ENCODE results near the gene PTPRQ.
A peak's percentile ranks its signal among the peaks of the same experiment; 100 is the strongest.
"Not testable (repeated sequence)": the region's sequence is repeated elsewhere in the genome, so short reads cannot be mapped to it uniquely, and the experiment has no call there.

The PTPRQ gene

DNA sequence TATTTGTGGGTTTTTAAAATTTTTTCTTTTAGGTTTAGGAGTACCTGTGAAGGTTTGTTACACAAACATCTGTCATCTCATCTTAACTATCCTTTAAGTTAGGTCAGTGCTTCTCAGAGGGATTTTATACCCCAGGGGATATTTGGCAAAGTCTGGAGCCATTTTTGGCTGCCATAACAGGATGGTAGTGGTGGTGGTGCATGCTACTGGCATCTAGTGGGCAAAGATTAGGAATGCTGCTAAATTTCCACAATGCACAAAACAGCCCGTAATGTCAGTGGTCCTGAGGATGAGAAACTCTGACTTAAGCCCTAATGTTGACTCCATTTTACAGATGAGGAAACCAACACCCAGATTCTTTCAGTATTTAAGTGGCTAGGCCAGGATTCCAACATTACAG is 178.2 kb downstream of the PTPRQ start:
- no peak overlapping the region for H3K27ac ChIP-seq
- no peak for DNase-seq (ENCODE audit: low read depth, low spot score)

DNA sequence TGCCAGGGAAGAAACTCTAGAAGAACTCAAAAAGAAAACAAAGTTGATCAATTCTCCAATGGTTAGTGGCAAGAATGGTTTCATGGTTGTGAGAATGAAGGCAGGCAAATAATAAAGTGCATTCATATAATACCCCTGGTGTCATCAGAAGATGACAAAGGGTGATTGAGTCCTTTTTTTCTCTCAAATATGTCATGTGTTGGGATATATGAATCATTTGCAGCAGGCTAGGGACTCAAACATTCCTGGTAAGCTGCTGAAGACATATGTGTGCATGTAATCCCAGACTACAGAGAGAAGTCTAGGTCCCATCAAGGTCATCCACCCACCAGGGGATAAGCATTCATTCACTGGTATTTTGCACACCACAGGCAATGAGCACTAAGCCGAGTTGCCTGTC is 181.0 kb downstream of the PTPRQ start:
- no peak for DNase-seq (ENCODE audit: low read depth, low spot score)
- H3K27ac ChIP-seq = no peak overlapping the region

DNA sequence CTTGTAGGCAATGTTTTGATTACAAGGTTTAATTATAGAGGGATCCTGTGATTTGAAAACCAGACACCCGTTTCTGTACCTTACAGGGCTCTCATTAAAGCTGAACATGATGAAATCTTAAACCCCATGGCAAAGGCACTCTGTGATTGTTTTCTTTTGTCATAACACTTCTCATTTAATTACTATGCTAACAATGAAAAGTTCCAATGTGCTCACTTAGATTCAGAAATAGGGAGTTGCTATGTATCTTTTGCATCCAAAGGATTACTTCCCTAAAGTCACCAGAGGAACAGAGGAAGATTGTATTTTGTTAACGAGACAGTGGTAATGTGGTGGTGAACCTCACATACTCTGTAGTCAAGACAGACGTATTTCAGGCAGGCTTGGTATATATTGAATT is 181.9 kb downstream of the PTPRQ start:
- DNase-seq (ENCODE audit: low read depth, low spot score) = no peak
- no peak overlapping the region for H3K27ac ChIP-seq

DNA sequence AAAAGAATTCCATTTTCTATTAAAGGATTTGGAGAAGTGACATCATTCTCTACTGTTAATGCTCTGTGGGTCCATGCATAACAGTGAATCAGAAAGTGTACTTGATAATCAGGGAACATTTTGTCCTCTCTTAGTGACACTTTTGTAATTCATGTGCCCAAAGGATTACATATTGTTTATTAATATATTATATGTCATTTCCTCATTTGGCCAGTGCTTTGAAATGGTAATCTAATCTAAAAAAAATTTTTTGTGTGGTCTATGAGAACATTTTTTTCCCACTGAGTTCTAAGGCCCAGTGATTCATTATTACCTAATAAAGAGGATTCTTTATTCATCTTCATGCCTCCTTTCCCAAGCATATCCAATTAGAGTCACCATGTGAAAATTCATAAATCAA is 183.7 kb downstream of the PTPRQ start:
- no peak for DNase-seq (ENCODE audit: low read depth, low spot score)
- no peak overlapping the region for H3K27ac ChIP-seq

DNA sequence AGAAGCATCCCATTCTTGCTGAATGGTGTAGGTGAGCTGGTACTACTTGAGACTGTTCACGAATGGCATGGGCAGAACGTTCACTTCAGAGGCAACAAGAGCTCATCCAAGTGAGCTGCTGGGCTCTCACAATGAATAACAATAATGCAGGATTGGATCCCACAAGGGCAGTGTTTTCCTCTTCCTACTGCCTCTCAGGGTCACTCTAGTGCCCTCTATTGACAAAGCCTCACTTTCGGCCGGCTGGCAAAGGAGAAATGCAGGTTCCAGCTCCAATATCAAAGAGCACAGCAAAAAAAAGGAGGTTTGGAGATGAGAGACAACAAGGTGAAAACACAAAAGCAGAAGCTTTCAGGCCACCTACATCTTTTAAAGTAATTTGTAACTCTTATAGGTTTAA is 188.8 kb downstream of the PTPRQ start:
- no peak overlapping the region for H3K27ac ChIP-seq
- no peak for DNase-seq (ENCODE audit: low read depth, low spot score)

DNA sequence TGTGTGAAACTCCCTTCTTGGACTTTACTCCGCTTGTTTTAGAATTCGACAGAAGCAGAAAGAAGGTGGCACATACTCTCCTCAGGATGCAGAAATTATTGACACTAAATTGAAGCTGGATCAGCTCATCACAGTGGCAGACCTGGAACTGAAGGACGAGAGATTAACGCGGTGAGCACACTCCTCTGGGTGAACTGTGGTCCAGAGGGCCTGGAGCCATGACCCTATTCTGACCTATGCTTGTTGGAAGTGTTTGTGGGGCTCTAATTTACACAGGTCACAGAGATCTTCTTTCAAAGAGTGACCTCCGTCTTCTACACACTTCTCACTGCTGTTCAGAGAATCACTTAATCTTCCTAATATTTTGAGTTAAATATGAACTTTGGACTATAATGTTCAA is 190.9 kb downstream of the PTPRQ start:
- DNase-seq (ENCODE audit: low read depth, low spot score) = no peak
- H3K27ac ChIP-seq = no peak overlapping the region

DNA sequence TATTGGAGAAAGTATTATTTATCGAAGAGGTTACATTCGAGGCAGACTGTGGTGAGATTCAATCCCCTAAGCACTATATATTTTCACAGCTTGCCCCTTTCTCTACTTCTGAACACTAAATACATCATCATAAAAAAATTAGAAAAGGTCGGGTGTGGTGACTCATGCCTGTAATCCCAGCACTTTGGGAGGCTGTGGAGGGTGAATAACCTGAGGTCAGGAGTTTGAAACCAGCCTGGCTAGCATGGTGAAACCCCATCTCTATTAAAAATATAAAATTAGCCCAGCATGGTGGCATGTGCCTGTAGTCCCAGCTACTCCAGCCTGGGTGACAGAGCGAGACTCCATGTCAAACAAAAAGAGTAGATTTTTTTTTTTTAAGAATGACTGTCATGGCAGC is 192.8 kb downstream of the PTPRQ start:
- no peak overlapping the region for H3K27ac ChIP-seq
- no peak for DNase-seq (ENCODE audit: low read depth, low spot score)

DNA sequence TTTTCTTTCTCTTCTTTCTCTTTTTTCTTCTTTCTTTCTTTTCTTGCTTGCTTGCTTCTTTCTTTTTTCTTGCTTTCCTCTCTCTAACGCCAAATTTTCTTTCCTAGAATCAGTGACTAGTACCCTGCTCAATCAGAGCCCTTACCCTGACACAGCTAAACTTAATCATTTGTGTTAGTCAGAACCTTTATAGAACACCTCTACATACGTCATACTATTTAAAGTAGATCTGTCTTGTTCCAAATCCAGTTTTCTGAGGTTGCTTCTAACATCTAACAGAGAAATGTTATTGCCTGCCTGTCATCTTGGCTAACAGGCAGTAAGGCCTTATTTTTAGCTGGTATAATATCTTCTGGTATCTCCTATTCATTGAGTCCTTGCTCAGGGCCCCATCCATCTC is 197.9 kb downstream of the PTPRQ start:
- DNase-seq (ENCODE audit: low read depth, low spot score) = no peak
- H3K27ac ChIP-seq = no peak overlapping the region

DNA sequence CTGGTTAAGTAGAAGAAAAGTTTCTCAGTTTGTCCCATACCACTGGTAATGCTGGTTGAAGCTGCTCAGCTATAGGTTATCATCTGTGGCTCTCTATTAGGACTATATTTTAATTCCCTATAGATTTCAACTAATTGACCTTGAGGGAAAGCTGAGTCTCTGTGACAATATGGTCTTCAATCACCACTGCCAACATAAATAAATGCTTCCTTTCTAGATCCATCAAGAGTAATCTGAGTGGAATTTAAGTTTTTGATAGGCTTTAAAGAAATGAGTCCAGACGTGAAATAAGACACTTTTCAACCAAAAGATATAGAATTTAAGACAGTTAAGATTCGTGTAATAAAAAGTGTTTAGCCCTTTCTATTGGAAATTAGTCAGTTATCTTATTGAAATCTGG is 199.9 kb downstream of the PTPRQ start:
- DNase-seq (ENCODE audit: low read depth, low spot score) = no peak
- no peak overlapping the region for H3K27ac ChIP-seq

DNA sequence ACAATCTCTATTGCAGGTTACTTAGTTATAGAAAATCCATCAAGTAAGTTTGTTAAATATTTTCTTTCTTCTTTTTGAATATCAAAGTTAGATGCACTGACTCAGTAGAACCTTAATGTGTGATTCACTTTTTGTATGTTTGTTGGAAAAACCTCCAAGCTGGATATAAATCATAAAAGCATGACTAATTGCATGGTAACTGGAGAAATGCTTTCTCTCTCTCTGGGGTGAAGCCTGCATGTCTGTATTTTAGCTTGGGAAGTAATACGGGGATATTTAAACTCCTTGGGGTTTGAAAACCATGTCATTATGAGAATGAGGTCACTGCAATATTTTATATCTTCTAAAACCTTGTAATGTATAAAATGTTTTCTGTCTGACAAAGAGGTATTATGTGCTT is 204.8 kb downstream of the PTPRQ start:
- no peak overlapping the region for H3K27ac ChIP-seq
- DNase-seq (ENCODE audit: low read depth, low spot score) = peak; percentile 16

DNA sequence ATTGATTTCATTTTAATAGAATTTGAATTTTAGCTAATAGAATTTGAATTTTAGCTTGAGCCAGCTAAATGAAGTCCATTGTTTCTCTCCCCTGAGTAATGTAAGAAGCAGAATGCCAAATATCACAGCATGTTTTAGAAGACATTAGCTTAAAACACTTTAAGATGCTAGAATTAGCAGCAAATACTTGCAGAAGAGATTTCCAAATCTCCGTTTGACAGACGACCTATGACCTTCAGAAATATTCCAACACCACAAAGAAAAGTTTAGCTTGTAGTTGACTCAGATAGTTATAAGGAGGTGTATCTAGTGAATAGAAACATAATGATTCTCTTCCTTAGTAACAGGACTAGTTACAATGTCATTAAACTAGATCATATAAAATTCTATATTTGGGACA is 211.7 kb downstream of the PTPRQ start:
- H3K27ac ChIP-seq = no peak overlapping the region
- no peak for DNase-seq (ENCODE audit: low read depth, low spot score)

DNA sequence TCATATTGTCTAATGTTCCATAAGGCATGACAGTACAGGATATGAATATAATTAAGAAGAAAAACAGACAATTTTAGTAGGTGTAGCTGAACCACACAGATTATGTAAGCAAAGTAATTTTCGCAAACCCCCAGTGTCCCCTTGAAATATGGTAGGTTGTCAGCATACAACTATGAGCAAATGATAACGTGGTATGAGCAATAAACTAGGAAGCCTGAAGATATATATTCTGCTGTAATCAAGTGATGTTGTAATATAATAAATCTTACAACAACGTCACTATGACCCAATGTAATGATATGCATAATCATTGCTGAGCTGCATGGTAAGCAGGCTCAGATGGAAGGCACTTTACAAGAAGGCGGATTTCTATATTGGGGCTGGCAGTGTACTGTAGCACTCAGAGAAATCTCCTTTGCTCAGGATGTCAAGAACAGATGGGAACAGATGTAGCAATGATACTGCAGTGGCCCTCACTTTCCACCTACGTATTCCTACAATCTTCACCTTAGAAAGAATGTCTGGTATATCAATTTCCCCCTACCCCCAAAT is 215.6 kb downstream of the PTPRQ start:
- no peak for DNase-seq (ENCODE audit: low read depth, low spot score)
- no peak overlapping the region for H3K27ac ChIP-seq

DNA sequence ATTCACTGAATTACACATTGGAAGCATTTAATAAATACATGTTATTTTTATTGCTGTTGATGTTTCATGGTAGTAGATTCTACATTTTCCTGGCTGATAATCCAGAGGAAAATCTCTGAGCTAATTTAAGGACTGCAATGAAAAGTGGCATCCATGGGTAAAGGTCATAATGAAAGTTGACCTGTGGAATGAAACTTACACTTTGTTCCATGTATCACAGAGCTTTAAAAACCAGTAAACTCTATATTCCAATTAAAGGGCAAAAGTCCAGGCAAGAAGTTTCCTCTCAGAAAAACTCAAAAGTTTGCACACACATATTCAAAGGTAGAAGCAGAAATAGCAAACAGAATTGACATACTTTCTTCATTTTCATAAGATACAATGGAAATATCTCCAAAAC is 218.6 kb downstream of the PTPRQ start:
- no peak overlapping the region for H3K27ac ChIP-seq
- no peak for DNase-seq (ENCODE audit: low read depth, low spot score)

DNA sequence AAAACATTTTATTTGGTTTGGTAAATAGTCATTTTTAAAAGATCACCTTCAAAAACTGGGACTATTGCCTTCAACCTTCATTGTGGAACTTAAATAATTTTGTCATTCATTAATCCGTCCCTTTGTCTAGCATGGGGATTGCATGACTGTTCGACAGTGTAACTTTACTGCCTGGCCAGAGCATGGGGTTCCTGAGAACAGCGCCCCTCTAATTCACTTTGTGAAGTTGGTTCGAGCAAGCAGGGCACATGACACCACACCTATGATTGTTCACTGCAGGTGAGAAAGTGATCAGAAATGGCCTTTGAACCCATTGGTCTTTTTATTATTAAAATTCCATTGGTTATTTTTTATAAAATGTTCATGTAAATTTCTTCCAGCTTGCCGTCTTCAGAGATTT is 226.2 kb downstream of the PTPRQ start:
- no peak overlapping the region for H3K27ac ChIP-seq
- no peak for DNase-seq (ENCODE audit: low read depth, low spot score)

DNA sequence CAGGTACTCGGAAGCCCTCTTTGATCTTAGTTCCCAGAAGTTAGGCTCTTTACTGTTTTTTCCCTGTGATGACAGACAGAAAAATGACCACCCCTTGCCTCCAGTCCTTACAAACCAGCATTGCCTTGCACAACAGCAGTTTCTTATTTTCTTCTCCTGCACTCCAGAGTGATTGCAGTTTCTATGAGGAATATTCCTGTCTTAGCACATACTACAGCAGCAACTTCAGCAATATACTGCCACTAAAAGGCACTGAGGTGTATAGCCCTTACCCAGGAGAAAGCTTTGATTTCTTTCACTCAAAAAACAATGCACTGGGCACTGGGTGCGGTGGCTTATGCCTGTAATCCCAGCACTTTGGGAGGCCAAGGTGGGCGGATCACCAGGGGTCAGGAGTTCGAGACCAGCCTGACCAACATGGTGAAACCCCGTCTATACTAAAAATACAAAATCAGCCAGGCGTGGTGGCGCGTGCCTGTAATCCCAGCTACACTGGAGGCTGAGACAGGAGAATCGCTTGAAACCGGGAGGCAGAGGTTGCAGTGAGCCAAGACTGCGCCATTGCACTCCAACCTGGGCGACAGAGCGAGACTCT is 232.1 kb downstream of the PTPRQ start:
- not testable (repeated sequence) for DNase-seq (ENCODE audit: low read depth, low spot score); H3K27ac ChIP-seq

DNA sequence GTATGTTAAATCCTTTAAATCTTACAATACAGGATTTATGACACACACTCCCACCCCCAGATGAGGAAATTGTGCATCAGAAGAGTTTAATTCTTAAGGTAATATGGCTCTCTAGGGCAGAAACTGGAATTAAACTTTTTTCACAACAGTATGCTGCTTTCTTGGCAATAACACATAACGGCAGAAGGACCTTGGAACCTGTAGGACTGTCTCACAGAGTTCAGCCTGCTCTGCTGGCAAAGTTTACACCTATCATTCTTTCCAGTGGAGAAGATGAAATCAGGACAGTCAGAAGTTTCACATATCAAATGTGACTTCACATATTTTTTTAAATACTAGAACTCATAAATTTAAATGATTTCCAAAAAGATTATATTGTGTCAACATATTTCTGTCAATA is 232.8 kb downstream of the PTPRQ start:
- no peak for DNase-seq (ENCODE audit: low read depth, low spot score)

DNA sequence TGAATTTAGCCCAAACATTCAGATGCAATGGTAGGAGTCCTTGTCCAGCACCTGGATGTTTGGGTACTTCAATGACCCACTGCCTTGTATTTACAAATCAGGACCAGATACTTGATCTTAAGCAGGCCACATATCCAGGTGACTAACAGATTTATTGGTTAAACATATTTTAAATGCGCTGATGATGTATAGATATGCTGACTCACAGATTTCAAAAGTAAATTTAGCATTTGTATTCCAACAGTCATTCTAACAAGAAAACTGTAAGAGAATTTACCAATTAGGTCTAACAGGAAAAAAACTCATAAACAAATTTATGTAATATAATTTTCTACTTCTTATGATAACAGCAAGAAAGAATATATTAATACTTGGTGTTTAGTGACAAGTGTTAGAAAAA is 234.0 kb downstream of the PTPRQ start:
- DNase-seq (ENCODE audit: low read depth, low spot score) = no peak
- H3K27ac ChIP-seq = no peak overlapping the region

More for the DNA sequence above, 232.8 kb downstream of the PTPRQ start:
- no peak overlapping the region for H3K27ac ChIP-seq

DNA sequence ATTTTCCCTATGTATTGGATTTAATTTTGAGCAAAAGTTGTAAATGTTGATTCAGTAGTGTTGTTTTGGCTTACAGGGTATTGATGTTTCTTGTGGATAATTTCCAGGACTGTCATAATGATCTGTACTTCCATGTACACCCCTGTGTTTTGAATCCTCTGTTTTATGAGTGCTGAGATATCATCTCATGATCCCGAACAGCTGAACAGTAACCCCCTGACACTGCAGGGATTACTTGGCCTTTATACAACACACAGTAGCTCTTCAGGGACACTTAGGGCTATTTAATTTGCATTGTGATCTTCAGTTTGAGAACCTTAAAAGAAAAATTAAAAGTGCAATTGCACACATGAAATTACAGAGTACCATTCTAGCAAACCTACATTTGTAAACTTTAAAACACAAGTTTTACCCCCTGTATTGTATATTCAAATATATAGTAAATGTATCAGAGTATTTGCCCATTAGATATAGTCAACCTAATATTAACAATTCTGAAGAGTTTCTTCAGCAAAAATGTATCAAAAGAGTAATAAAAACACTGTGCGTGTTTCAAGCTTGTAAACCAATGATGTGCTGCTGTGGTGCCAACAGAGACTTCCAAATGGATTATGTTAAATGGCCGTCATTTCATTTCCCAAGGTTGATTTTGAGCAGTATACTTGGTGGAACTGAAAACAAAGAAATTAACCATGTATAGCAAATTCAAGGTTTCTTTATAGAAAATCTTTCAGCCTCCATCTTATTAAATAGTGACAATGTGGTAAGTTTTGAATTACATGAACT is 235.5 kb downstream of the PTPRQ start:
- DNase-seq (ENCODE audit: low read depth, low spot score) = no peak
- H3K27ac ChIP-seq = no peak overlapping the region

DNA sequence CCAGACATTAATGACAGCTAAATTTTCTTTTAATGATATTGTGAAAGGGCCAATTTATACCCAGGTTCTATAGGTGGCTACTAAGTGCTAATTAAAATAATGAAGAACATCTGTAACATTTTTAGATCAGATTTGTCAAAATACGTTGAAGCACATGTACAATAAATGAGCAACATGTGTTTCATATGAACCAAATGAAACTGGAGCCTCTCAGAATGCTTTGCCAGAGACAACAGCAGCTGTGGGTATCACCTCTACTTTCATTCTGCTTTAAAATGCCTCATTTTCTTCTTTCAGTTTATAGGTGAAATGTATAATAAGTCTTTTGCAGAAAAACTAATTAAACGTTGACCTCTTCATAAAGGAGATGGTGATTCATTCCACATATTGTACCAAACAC is 237.3 kb downstream of the PTPRQ start:
- H3K27ac ChIP-seq = no peak overlapping the region
- no peak for DNase-seq (ENCODE audit: low read depth, low spot score)

DNA sequence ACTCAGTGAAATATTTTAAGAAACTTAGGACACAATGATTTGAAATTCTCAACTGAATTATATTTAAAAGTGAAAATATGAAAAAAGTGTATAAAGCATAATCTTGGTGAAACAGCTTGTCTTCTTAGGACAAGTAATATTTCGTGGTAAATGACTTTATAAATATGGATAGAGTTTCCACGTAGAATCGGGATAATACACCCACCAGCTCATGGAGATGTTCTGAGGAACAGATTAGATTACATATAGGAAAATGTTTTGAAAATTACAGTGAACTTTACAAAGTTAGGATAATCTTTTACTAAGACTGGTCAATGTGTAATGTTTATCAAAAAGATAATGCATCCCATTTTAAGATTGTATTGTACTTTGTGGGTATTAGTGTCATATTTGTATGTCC is 237.8 kb downstream of the PTPRQ start:
- no peak for DNase-seq (ENCODE audit: low read depth, low spot score)
- no peak overlapping the region for H3K27ac ChIP-seq

DNA sequence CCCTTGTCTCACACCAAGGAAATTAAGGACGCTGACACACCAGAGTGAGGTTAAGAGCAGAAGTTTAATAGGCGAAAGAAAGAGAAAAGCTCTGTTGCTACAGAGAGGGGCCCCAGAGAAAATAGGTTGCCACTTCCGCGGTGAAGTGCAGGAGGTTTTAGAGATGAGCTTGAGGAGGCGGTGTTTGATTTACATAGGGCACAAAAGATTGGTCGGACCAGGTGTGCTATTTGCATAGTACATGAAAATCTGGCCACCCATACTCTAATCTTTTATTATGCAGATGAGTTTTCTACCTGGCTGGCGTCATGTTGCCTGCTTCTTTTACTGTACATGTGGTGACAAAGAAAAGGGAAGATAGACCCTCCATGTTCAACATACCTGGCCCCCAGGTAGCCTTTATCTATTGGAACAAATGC is 240.1 kb downstream of the PTPRQ start:
- no peak for DNase-seq (ENCODE audit: low read depth, low spot score)

DNA sequence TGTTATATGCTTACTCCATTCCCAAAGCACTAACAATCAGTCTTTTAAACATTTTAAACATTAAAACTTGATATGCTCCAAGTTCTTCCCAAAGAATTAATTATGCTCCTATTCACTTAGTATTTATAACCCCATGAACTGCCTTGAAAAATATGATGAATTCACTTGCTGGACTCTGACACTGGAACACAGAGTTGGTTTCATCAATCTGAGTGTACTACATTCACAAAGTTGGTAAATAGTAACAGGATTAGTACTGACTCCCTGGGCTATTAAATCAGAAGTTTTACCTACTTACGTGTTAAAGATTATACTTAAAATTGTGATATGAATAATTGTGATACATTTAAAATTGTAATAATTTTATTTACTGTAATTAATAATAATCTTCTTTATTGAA is 246.1 kb downstream of the PTPRQ start:
- no peak for DNase-seq (ENCODE audit: low read depth, low spot score)
- no peak overlapping the region for H3K27ac ChIP-seq

More for the DNA sequence above, 240.1 kb downstream of the PTPRQ start:
- no peak overlapping the region for H3K27ac ChIP-seq
